Endothelial cell (in vitro differentiated cells): Measurements from ENCODE around the gene RBMS3. TPM values are rescaled to one million over a fixed set of nuclear protein-coding genes. Genes with fewer than 3 reads are reported as not detected.
A peak's percentile ranks its signal among the peaks of the same experiment; 100 is the strongest.

ENCODE experiments used
- DNase-seq: peaks from one replicate; pipeline ENCODE4 v3.0.0; 2021; ENCODE audit warnings: low spot score
- H3K27ac Mint-ChIP-seq: one replicate; pipeline ENCODE4 v1.8.0; 2021; ENCODE audit warnings: mixed read lengths, inconsistent platforms; ENCODE audit not compliant: unreplicated experiment
- H3K27me3 Mint-ChIP-seq: one replicate; pipeline ENCODE4 v1.8.0; 2021; ENCODE audit warnings: mild to moderate bottlenecking, moderate library complexity, mixed read lengths, inconsistent platforms; ENCODE audit not compliant: unreplicated experiment
- H3K36me3 Mint-ChIP-seq: one replicate; pipeline ENCODE4 v1.8.0; 2021; ENCODE audit warnings: mild to moderate bottlenecking, low read depth, mixed read lengths, inconsistent platforms; ENCODE audit not compliant: unreplicated experiment
- H3K4me1 Mint-ChIP-seq: one replicate; pipeline ENCODE4 v1.8.0; 2021; ENCODE audit warnings: mild to moderate bottlenecking, mixed read lengths, inconsistent platforms; ENCODE audit not compliant: unreplicated experiment
- H3K4me3 Mint-ChIP-seq: one replicate; pipeline ENCODE4 v1.8.0; 2021; ENCODE audit warnings: mild to moderate bottlenecking, mixed read lengths, inconsistent platforms; ENCODE audit not compliant: unreplicated experiment
- H3K9me3 Mint-ChIP-seq: one replicate; pipeline ENCODE4 v1.8.0; 2021; ENCODE audit warnings: mixed read lengths, inconsistent platforms; ENCODE audit not compliant: unreplicated experiment
- CTCF ChIP-seq: fragments of 200-600 bp; sonication (generic); IDR thresholded peaks from one replicate; pipeline ENCODE4 v1.5.0; 2021; ENCODE audit warnings: antibody characterized with exemption; ENCODE audit not compliant: unreplicated experiment
- total RNA-seq: library from RNA; stranded (reverse); fragmentation: NEBNext Ultra II Directional; extraction: Animal tissue kit (Norgen Biotek cat#: 25700); gene quantifications from one replicate; pipeline ENCODE4 v1.2.1, GENCODE V29; 2021; ENCODE audit not compliant: unreplicated experiment

The RBMS3 gene
- total RNA-seq, 1 donor from 2014 or later: 30.9 TPM

- no peak overlapping the region for H3K4me3 Mint-ChIP-seq
- peaks cover 35% of the 10 kb centered on the region for H3K4me1 Mint-ChIP-seq
- H3K27me3 Mint-ChIP-seq: no peaks in the 10 kb centered on the region
- H3K36me3 Mint-ChIP-seq: no peaks in the 10 kb centered on the region
- H3K9me3 Mint-ChIP-seq: no peaks in the 10 kb centered on the region
- no peak for TF ChIP-seq CTCF
- no peak for DNase-seq
- no peak overlapping the region for H3K27ac Mint-ChIP-seq
Observed at GRCh38 chr3:29331035-29331434, 50.2 kb downstream of the RBMS3 start.

- H3K27ac Mint-ChIP-seq: peak overlapping the region; percentile 15
- H3K9me3 Mint-ChIP-seq: no peaks in the 10 kb centered on the region
- peaks cover 31% of the 10 kb centered on the region for H3K4me1 Mint-ChIP-seq
- DNase-seq: no peak
- no peaks in the 10 kb centered on the region for H3K36me3 Mint-ChIP-seq
- no peak overlapping the region for H3K4me3 Mint-ChIP-seq
- TF ChIP-seq CTCF: no peak
- H3K27me3 Mint-ChIP-seq: no peaks in the 10 kb centered on the region
Observed at GRCh38 chr3:29331456-29332194, 50.8 kb downstream of the RBMS3 start.

GRCh38 chr3:29332195-29332637 lies 51.3 kb downstream of the RBMS3 start:
- Mint-ChIP-seq H3K4me1 (peaks cover 31% of the 10 kb centered on the region), H3K27ac (no peak overlapping the region), H3K27me3 (no peaks in the 10 kb centered on the region), H3K9me3 (no peaks in the 10 kb centered on the region), H3K4me3 (no peak overlapping the region), H3K36me3 (no peaks in the 10 kb centered on the region)
- no peak for TF ChIP-seq CTCF
- no peak for DNase-seq

- H3K4me1 Mint-ChIP-seq: peaks cover 28% of the 10 kb centered on the region
- H3K36me3 Mint-ChIP-seq: no peaks in the 10 kb centered on the region
- TF ChIP-seq CTCF: no peak
- no peaks in the 10 kb centered on the region for H3K9me3 Mint-ChIP-seq
- no peak for DNase-seq
- H3K27me3 Mint-ChIP-seq: no peaks in the 10 kb centered on the region
- H3K27ac Mint-ChIP-seq: no peak overlapping the region
- no peak overlapping the region for H3K4me3 Mint-ChIP-seq
Observed at GRCh38 chr3:29333576-29333975, 52.7 kb downstream of the RBMS3 start.

GRCh38 chr3:29334706-29335105 lies 53.8 kb downstream of the RBMS3 start:
- Mint-ChIP-seq H3K4me3 (no peak overlapping the region), H3K27me3 (peaks cover 1% of the 10 kb centered on the region), H3K36me3 (no peaks in the 10 kb centered on the region), H3K4me1 (peaks cover 30% of the 10 kb centered on the region), H3K27ac (no peak overlapping the region), H3K9me3 (no peaks in the 10 kb centered on the region)
- no peak for TF ChIP-seq CTCF
- no peak for DNase-seq
